CD14-positive monocyte (primary cell): Measurements from ENCODE around the gene PCBP3. TPM values are rescaled to one million over a fixed set of nuclear protein-coding genes. Genes with fewer than 3 reads are reported as not detected.

Experiments
- DNase-seq, 3 donors: peaks; one replicate each; pipeline ENCODE4 v3.0.0-alpha.2; 2011 to 2022
- H2AFZ ChIP-seq: 2 replicates; pipeline ENCODE4 v1.6.0; 2012; ENCODE audit warnings: mild to moderate bottlenecking, low read depth, low read length, inconsistent platforms; ENCODE audit not compliant: insufficient read depth, poor library complexity, severe bottlenecking
- H3K27ac ChIP-seq, 2 donors: 1 replicate in 1 of 2; 2 replicates in 1 of 2; pipeline ENCODE4 v1.5.1; 2012 to 2013; ENCODE audit warnings: low read length in 2 of 2, control low read depth in 1 of 2, inconsistent platforms in 1 of 2, low read depth in 1 of 2, mild to moderate bottlenecking in 1 of 2
- H3K27me3 ChIP-seq, 2 donors: one replicate each; pipeline versions ENCODE4 v1.6.0 to v1.6.1; 2011 to 2013; ENCODE audit warnings: low read length in 2 of 2; ENCODE audit not compliant: control insufficient read depth in 2 of 2, insufficient read depth in 2 of 2
- H3K36me3 ChIP-seq, 2 donors: replicated peaks in 1 of 2; 1 replicate in 1 of 2; 2 replicates in 1 of 2; pipeline versions ENCODE4 v1.5.1 to v1.6.1; 2012 to 2013; ENCODE audit warnings: low read length in 2 of 2, control low read depth in 1 of 2, inconsistent platforms in 1 of 2, mild to moderate bottlenecking in 1 of 2; ENCODE audit not compliant: insufficient read depth in 2 of 2, control insufficient read depth in 1 of 2
- H3K4me1 ChIP-seq, 2 donors: 1 replicate in 1 of 2; 2 replicates in 1 of 2; pipeline versions ENCODE4 v1.5.1 to v1.6.1; 2012 to 2013; ENCODE audit warnings: low read length in 2 of 2, control low read depth in 1 of 2, inconsistent platforms in 1 of 2, mild to moderate bottlenecking in 1 of 2, moderate library complexity in 1 of 2; ENCODE audit not compliant: insufficient read depth in 2 of 2, control insufficient read depth in 1 of 2
- H3K4me2 ChIP-seq: replicated peaks from 2 replicates; pipeline ENCODE3; 2012; ENCODE audit warnings: low read length, moderate library complexity, mild to moderate bottlenecking; ENCODE audit not compliant: poor library complexity, severe bottlenecking; ENCODE audit errors: extremely low read depth
- H3K4me3 ChIP-seq, 3 experiments: fragments of 200-600 bp in 1 of 3; sonication (generic) in 1 of 3; replicated peaks in 1 of 3; 1 replicate in 2 of 3; 2 replicates in 1 of 3; pipeline ENCODE4 v1.5.1; 2011 to 2013; ENCODE audit warnings: low read length in 3 of 3, mild to moderate bottlenecking in 3 of 3, control low read depth in 2 of 3, low read depth in 2 of 3, inconsistent platforms in 1 of 3, moderate library complexity in 1 of 3
- H3K79me2 ChIP-seq: 2 replicates; pipeline ENCODE4 v1.6.0; 2012; ENCODE audit warnings: mild to moderate bottlenecking, control low read depth, inconsistent platforms, low read length, moderate library complexity; ENCODE audit not compliant: insufficient read depth
- H3K9ac ChIP-seq: 2 replicates; pipeline ENCODE4 v1.6.0; 2017; ENCODE audit warnings: low read length, mild to moderate bottlenecking; ENCODE audit not compliant: insufficient read depth, poor library complexity, severe bottlenecking
- H3K9me3 ChIP-seq, 2 donors: replicated peaks in 1 of 2; 1 replicate in 1 of 2; 2 replicates in 1 of 2; pipeline versions ENCODE4 v1.5.1 to v1.6.1; 2012 to 2013; ENCODE audit warnings: low read length in 2 of 2, control low read depth in 1 of 2; ENCODE audit not compliant: control insufficient read depth in 1 of 2, insufficient read depth in 1 of 2
- H4K20me1 ChIP-seq: 2 replicates; pipeline ENCODE4 v1.6.0; 2012; ENCODE audit warnings: mild to moderate bottlenecking, low read length, control low read depth, moderate library complexity; ENCODE audit not compliant: insufficient read depth
- H3K27ac Mint-ChIP-seq, 7 donors: one replicate each; pipeline ENCODE4 v1.8.0; 2020; ENCODE audit warnings: mild to moderate bottlenecking in 7 of 7, mixed read lengths in 7 of 7, moderate library complexity in 6 of 7, inconsistent platforms in 2 of 7
- H3K27me3 Mint-ChIP-seq, 3 donors: one replicate each; pipeline ENCODE4 v1.8.0; 2021 to 2022; ENCODE audit warnings: low read depth in 3 of 3, mild to moderate bottlenecking in 3 of 3, mixed read lengths in 3 of 3, moderate library complexity in 3 of 3, inconsistent platforms in 1 of 3
- H3K36me3 Mint-ChIP-seq, 2 donors: one replicate each; pipeline ENCODE4 v1.8.0; 2020; ENCODE audit warnings: mixed read lengths in 2 of 2, inconsistent platforms in 1 of 2, mild to moderate bottlenecking in 1 of 2
- H3K4me1 Mint-ChIP-seq: one replicate; pipeline ENCODE4 v1.8.0; 2020; ENCODE audit warnings: mild to moderate bottlenecking, mixed read lengths
- H3K4me3 Mint-ChIP-seq, 2 donors: one replicate each; pipeline ENCODE4 v1.8.0; 2020; ENCODE audit warnings: mild to moderate bottlenecking in 2 of 2, mixed read lengths in 2 of 2, moderate library complexity in 1 of 2
- H3K9me3 Mint-ChIP-seq, 7 donors: one replicate each; pipeline ENCODE4 v1.8.0; 2020 to 2022; ENCODE audit warnings: mixed read lengths in 7 of 7, mild to moderate bottlenecking in 6 of 7, moderate library complexity in 6 of 7, inconsistent platforms in 2 of 7
- CTCF ChIP-seq: fragments of 200-600 bp; IDR thresholded peaks from one replicate; pipeline ENCODE4 v1.8.0; 2022; ENCODE audit warnings: antibody characterized with exemption, mild to moderate bottlenecking
- WGBS: methylation state at CpG from one replicate; pipeline ENCODE4 v1.1.5; 2013; ENCODE audit warnings: missing lambda C conversion rate; ENCODE audit not compliant: insufficient coverage; 5-methylcytosine and 5-hydroxymethylcytosine counted together
- intact Hi-C, 2 donors: fragments of 100-400 bp; cut with micrococcal nuclease; formaldehyde crosslinking; loops; one replicate each; pipeline versions ENCODE4 v1.15.0 to v1.15.1; 2023
- polyA plus RNA-seq, 3 donors: library from polyadenylated mRNA; depleted of rRNA in 1 of 3; unstranded in 2 of 3; stranded (reverse) in 1 of 3; fragments of 300-500 nt in 2 of 3; fragments of >200 nt in 1 of 3; fragmentation: Illumina TruSeq in 2 of 3; gene quantifications; 1 replicate in 2 of 3; 2 replicates in 1 of 3; pipeline ENCODE4 v1.2.3, GENCODE V29; 2012 to 2021

PCBP3 gene
- polyA plus RNA-seq, 3 donors = 0.34 to 0.49 TPM; not detected in 1

GRCh38 chr21:45834821-45835293, 191.3 kb downstream of the PCBP3 start:
- Mint-ChIP-seq H3K27me3 (no peaks in the 10 kb centered on the region), H3K27ac (no peak overlapping the region), H3K9me3 (peaks cover 18 to 36% (median 28%) of the 10 kb centered on the region in 7 donors), H3K36me3 (peaks cover 0 to 5% of the 10 kb centered on the region in 2 donors), H3K4me3 (no peak overlapping the region), H3K4me1 (no peaks in the 10 kb centered on the region)
- no peaks in the 10 kb centered on the region for H4K20me1 ChIP-seq
- H3K36me3 ChIP-seq = no peaks in the 10 kb centered on the region
- H3K4me2 ChIP-seq = no peak overlapping the region
- intact Hi-C loops = no loop called here
- H3K9me3 ChIP-seq = peaks cover 21 to 37% of the 10 kb centered on the region in 2 donors
- TF ChIP-seq CTCF = no peak
- H2AFZ ChIP-seq = no peak overlapping the region
- no peaks in the 10 kb centered on the region for H3K27me3 ChIP-seq
- H3K27ac ChIP-seq = no peak overlapping the region
- DNase-seq = no peak
- H3K4me1 ChIP-seq = no peaks in the 10 kb centered on the region
- H3K79me2 ChIP-seq = no peaks in the 10 kb centered on the region
- H3K9ac ChIP-seq = no peak overlapping the region
- no peak overlapping the region for H3K4me3 ChIP-seq
- WGBS = 93% methylated on average over 19 of the region's 24 CpGs

GRCh38 chr21:45835301-45836267, 192.1 kb downstream of the PCBP3 start:
- no peak overlapping the region for H3K27ac Mint-ChIP-seq
- no peak for TF ChIP-seq CTCF
- H3K36me3 ChIP-seq = no peaks in the 10 kb centered on the region

More at GRCh38 chr21:45835301-45836267, 192.1 kb downstream of the PCBP3 start:
- DNase-seq = no peak
- Mint-ChIP-seq H3K4me3 (no peak overlapping the region), H3K9me3 (peaks cover 19 to 35% (median 28%) of the 10 kb centered on the region in 7 donors), H3K36me3 (peaks cover 0 to 5% of the 10 kb centered on the region in 2 donors), H3K4me1 (no peaks in the 10 kb centered on the region), H3K27me3 (no peaks in the 10 kb centered on the region)
- intact Hi-C loops = no loop called here
- Histone ChIP-seq H3K9ac (no peak overlapping the region), H3K4me1 (no peaks in the 10 kb centered on the region), H2AFZ (no peak overlapping the region), H3K4me3 (no peak overlapping the region), H3K4me2 (no peak overlapping the region), H3K27me3 (no peaks in the 10 kb centered on the region), H3K79me2 (no peaks in the 10 kb centered on the region), H4K20me1 (no peaks in the 10 kb centered on the region), H3K27ac (no peak overlapping the region), H3K9me3 (peaks cover 22 to 38% of the 10 kb centered on the region in 2 donors)
- WGBS = 88% methylated on average over 20 of the region's 21 CpGs
